ENCODE measurements around the gene EFL1. TPM values are rescaled to one million over a fixed set of nuclear protein-coding genes. Genes with fewer than 3 reads are reported as not detected.

EFL1 gene
- total and polyA plus RNA-seq, 10 of the 15 experiments (the other 5 are each of a cell fraction or from before 2014, with no cell fraction given), result 6.2 to 42.3 (median 24.7) TPM

GRCh38 chr15:82297546-82297945, 35.0 kb upstream of the EFL1 start:
- ATAC-seq, result no peak
- ChIA-PET SMC1A (ENCODE audit: uncharacterized antibody, unreplicated experiment) (no interaction called here), CTCF (no interaction called here), RAD21 (ENCODE audit: unreplicated experiment) (no interaction called here), POLR2A (no interaction called here)
- intact Hi-C loops (cut with micrococcal nuclease; ENCODE audit: unreplicated experiment) (no loop called here), in situ Hi-C loops (cut with MboI) (no loop called here)
- no peaks in the 10 kb centered on the region for H3K27me3 ChIP-seq (replicated peaks in 1 of 2; ENCODE audit: control insufficient read depth in 2 of 2, insufficient read depth in 2 of 2, low read length in 1 of 2)
- 38% methylated on average over 5 of the region's 5 CpGs for WGBS (ENCODE audit: insufficient coverage, insufficient replicate concordance, low lambda C conversion rate, missing lambda C conversion rate)
- H3K4me1 ChIP-seq (ENCODE audit: control insufficient read depth, insufficient read depth, low read length), result no peaks in the 10 kb centered on the region
- TF ChIP-seq NRF1 (conservative IDR thresholded peaks at IDR 0.05; ENCODE audit: low read depth, low read length) (no peak), RB1 (IDR thresholded peaks at IDR 0.05; ENCODE audit: borderline replicate concordance) (no peak)
- no peak overlapping the region for H2AFZ ChIP-seq (ENCODE audit: control insufficient read depth, low read depth, low read length)
- DNase-seq (ENCODE audit: low read depth, low spot score), result no peak
- no peak for FAIRE-seq
- no peak overlapping the region for H3K4me2 ChIP-seq (ENCODE audit: control insufficient read depth, insufficient read depth)
- no peaks in the 10 kb centered on the region for H3K36me3 ChIP-seq (ENCODE audit: control insufficient read depth in 2 of 2, insufficient read depth in 2 of 2, low read length in 1 of 2)
- H3K4me3 ChIP-seq, result no peak overlapping the region
- H3K9ac ChIP-seq (ENCODE audit: control insufficient read depth, insufficient read depth, low read length), result no peak overlapping the region
- H3K9me3 ChIP-seq (replicated peaks; ENCODE audit: control insufficient read depth, insufficient read depth, low read length), result no peaks in the 10 kb centered on the region
- no peaks in the 10 kb centered on the region for H4K20me1 ChIP-seq (ENCODE audit: control insufficient read depth, insufficient read depth)
- H3K27ac ChIP-seq (ENCODE audit: control insufficient read depth, insufficient read depth), result no peak overlapping the region
- no peaks in the 10 kb centered on the region for H3K79me2 ChIP-seq (ENCODE audit: control insufficient read depth, insufficient read depth, low read length)
- no TSS peak for BruUV-seq (replicated peaks)

- no peak overlapping the region for H3K9ac ChIP-seq (ENCODE audit: control insufficient read depth, insufficient read depth, low read length)
- no peaks in the 10 kb centered on the region for H3K36me3 ChIP-seq (ENCODE audit: control insufficient read depth in 2 of 2, insufficient read depth in 2 of 2, low read length in 1 of 2)
- no peak for DNase-seq (ENCODE audit: low read depth, low spot score)
- ChIA-PET SMC1A (ENCODE audit: uncharacterized antibody, unreplicated experiment) (no interaction called here), POLR2A (no interaction called here), CTCF (no interaction called here), RAD21 (ENCODE audit: unreplicated experiment) (no interaction called here)
- no TSS peak for BruUV-seq (replicated peaks)
- WGBS (ENCODE audit: insufficient coverage, insufficient replicate concordance, low lambda C conversion rate, missing lambda C conversion rate), result 50% methylated on average over 9 of the region's 11 CpGs
- no peak overlapping the region for H3K27ac ChIP-seq (ENCODE audit: control insufficient read depth, insufficient read depth)
- ATAC-seq, result no peak
- intact Hi-C loops (cut with micrococcal nuclease; ENCODE audit: unreplicated experiment), result no loop called here
- no peaks in the 10 kb centered on the region for H3K4me1 ChIP-seq (ENCODE audit: control insufficient read depth, insufficient read depth, low read length)
- H2AFZ ChIP-seq (ENCODE audit: control insufficient read depth, low read depth, low read length), result no peak overlapping the region
- no peaks in the 10 kb centered on the region for H3K27me3 ChIP-seq (replicated peaks in 1 of 2; ENCODE audit: control insufficient read depth in 2 of 2, insufficient read depth in 2 of 2, low read length in 1 of 2)
- in situ Hi-C loops (cut with MboI), result no loop called here
- H3K4me3 ChIP-seq, result no peak overlapping the region
- no peak for FAIRE-seq
- H3K4me2 ChIP-seq (ENCODE audit: control insufficient read depth, insufficient read depth), result no peak overlapping the region
- H3K79me2 ChIP-seq (ENCODE audit: control insufficient read depth, insufficient read depth, low read length), result no peaks in the 10 kb centered on the region
- H3K9me3 ChIP-seq (replicated peaks; ENCODE audit: control insufficient read depth, insufficient read depth, low read length), result peaks cover 3% of the 10 kb centered on the region; the same call in 2 of the 3 replicates
- no peaks in the 10 kb centered on the region for H4K20me1 ChIP-seq (ENCODE audit: control insufficient read depth, insufficient read depth)
- TF ChIP-seq ASH2L (IDR thresholded peaks at IDR 0.05; ENCODE audit: borderline replicate concordance, low read depth) (no peak), ESRRA (IDR thresholded peaks at IDR 0.05; ENCODE audit: low read length) (no peak)
These were observed 31.6 kb upstream of the EFL1 start for GRCh38 chr15:82294061-82294690.

Data from GM12878 (cell line).